Right ventricle myocardium superior (tissue), 1 donor: ENCODE results near the gene MYL12B. TPM values are rescaled to one million over a fixed set of nuclear protein-coding genes. Genes with fewer than 3 reads are reported as not detected.
"Not testable (repeated sequence)": the region's sequence is repeated elsewhere in the genome, so short reads cannot be mapped to it uniquely, and the experiment has no call there.

ENCODE experiments used
- ATAC-seq: fragments of 200-7000 bp; cut with Tn5 transposase; one replicate; pipeline ENCODE4 v1.9.1; 2020; ENCODE audit warnings: mild to moderate bottlenecking; ENCODE audit not compliant: poor library complexity
- DNase-seq: peaks from one replicate; pipeline ENCODE4 v3.0.0-alpha.2; 2020
- intact Hi-C: fragments of 100-400 bp; cut with DNase I; formaldehyde crosslinking; loops from one replicate; pipeline ENCODE4 v1.11.2; 2022
- long read RNA-seq: library from polyadenylated mRNA; unstranded; transcript quantifications from one replicate; pipeline ENCODE4 v2.0.0, GENCODE V29; 2021
- total RNA-seq: library from RNA; stranded (reverse); fragmentation: NEBNext Ultra II Directional; extraction: Animal tissue kit (Norgen Biotek cat#: 25700); gene quantifications from one replicate; pipeline ENCODE4 v1.2.1, GENCODE V29; 2021
- donor health status: DM: no; HTN: yes; CAD: no; lungs with severe emphysema.

The MYL12B gene
- 154 TPM for total RNA-seq
- long read RNA-seq, transcript MYL12B-201 (4 exons, 1,210 nt): major isoform, 110 of 113 reads
- long read RNA-seq, partial matches to known transcripts: 3 of 113 reads
- long read RNA-seq, other reads (novel, unspliced or antisense): 0 of 113 reads

- peak; percentile 94 for ATAC-seq
- intact Hi-C loops: no loop called here
These were observed at the start of gene MYL12B for GRCh38 chr18:3261373-3262233. Gene MYL12B (plus strand): TSS chr18:3262133. CDS start chr18:3272899, 10,766 bp downstream.

GRCh38 chr18:3212657-3213056, 49.3 kb upstream of the MYL12B start:
- intact Hi-C loops: no loop called here
- ATAC-seq (no peak), DNase-seq (no peak)

More at GRCh38 chr18:3261373-3262233, at the start of gene MYL12B:
- peak; percentile 90 for DNase-seq

- intact Hi-C loops: no loop called here
- DNase-seq: no peak
- ATAC-seq: no peak
These were observed 48.5 kb upstream of the MYL12B start for GRCh38 chr18:3213300-3214059.

GRCh38 chr18:3214855-3215637, 46.9 kb upstream of the MYL12B start:
- ATAC-seq: no peak
- intact Hi-C loops: no loop called here
- DNase-seq: no peak

- ATAC-seq: no peak
- no peak for DNase-seq
- intact Hi-C loops: no loop called here
These were observed 44.9 kb upstream of the MYL12B start for GRCh38 chr18:3216987-3217386.

- ATAC-seq: peak; percentile 63
- intact Hi-C loops: no loop called here
- no peak for DNase-seq
These were observed 43.8 kb upstream of the MYL12B start for GRCh38 chr18:3217948-3218647.

- no peak for DNase-seq
- ATAC-seq: peak; percentile 55
- intact Hi-C loops: no loop called here
These were observed 43.1 kb upstream of the MYL12B start for GRCh38 chr18:3218819-3219218.

- ATAC-seq (no peak), DNase-seq (no peak)
- intact Hi-C loops: no loop called here
These were observed 42.7 kb upstream of the MYL12B start for GRCh38 chr18:3219241-3219630.

GRCh38 chr18:3219631-3220335, 42.1 kb upstream of the MYL12B start, which contains the start of gene MYOM1:
Gene MYOM1 (minus strand): TSS chr18:3219968. CDS start chr18:3215223, 4,745 bp downstream.
- intact Hi-C loops: no loop called here
- no peak for DNase-seq
- ATAC-seq: peak; percentile 80

- ATAC-seq, DNase-seq, intact Hi-C loops: not testable (repeated sequence)
These were observed 41.1 kb upstream of the MYL12B start for GRCh38 chr18:3220868-3221267.

GRCh38 chr18:3221496-3221895, 40.4 kb upstream of the MYL12B start:
- DNase-seq (no peak), ATAC-seq (no peak)
- intact Hi-C loops: no loop called here

- ATAC-seq (no peak), DNase-seq (no peak)
- intact Hi-C loops: no loop called here
These were observed 38.6 kb upstream of the MYL12B start for GRCh38 chr18:3223356-3223755.

- intact Hi-C loops: no loop called here
- peak; percentile 51 for DNase-seq
- ATAC-seq: peak; percentile 56
These were observed 37.7 kb upstream of the MYL12B start for GRCh38 chr18:3224223-3224622.

GRCh38 chr18:3225588-3225987, 36.3 kb upstream of the MYL12B start:
- intact Hi-C loops: no loop called here
- no peak for DNase-seq

GRCh38 chr18:3226048-3226447, 35.9 kb upstream of the MYL12B start:
- intact Hi-C loops: no loop called here
- ATAC-seq (peak; percentile 51), DNase-seq (no peak)

More at GRCh38 chr18:3225588-3225987, 36.3 kb upstream of the MYL12B start:
- no peak for ATAC-seq

- no peak for ATAC-seq
- DNase-seq: no peak
- intact Hi-C loops: no loop called here
These were observed 31.3 kb upstream of the MYL12B start for GRCh38 chr18:3230401-3231334.
